Measurements from ENCODE around the gene PRR5. TPM values are rescaled to one million over a fixed set of nuclear protein-coding genes. Genes with fewer than 3 reads are reported as not detected.

Gene PRR5
- total RNA-seq, 2 donors from 2014 or later: 12.5 to 20.4 TPM

DNA sequence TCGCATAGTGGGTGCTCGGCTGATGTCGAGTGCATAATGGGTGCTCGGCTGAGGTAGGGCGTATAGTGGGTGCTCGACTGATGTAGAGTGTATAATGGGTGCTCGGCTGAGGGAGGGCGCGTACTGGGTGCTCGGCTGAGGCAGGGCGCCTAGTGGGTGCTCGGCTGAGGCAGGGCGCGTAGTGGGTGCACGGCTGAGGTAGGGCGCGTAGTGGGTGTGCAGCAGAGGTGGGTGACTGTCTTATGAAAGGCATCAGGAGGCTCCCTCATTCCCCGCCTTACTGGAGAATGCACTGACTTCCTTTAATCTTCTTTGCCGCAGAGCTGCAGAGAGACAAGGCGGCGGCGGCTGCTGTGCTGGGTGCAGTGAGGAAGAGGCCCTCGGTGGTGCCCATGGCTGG, 84.1 kb downstream of the PRR5 start:
- no peak for ATAC-seq
- 90% methylated on average over 23 of the region's 23 CpGs for WGBS, 2 donors

DNA sequence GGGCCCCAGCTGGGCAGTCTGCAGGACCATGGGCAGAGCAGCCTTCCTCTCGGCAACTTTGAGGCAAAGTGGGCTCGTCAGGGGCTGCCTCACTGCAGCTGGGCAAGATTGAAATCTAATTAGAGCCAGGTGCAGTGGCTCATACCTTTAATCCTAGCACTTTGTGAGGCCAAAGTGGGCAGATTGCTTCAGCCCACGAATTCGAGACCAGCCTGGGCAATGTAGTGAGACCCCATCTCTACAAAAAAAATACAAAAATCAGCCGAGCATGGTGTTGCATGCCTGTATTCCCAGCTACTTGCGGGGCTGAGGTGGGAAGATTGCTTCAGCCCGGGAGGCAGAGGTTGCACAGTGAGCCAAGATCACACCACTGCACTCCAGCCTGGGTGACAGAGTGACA, 84.6 kb downstream of the PRR5 start:
- intact Hi-C loops (cut with DNase I): no loop called here
- WGBS, 2 donors: 79 to 93% methylated on average over 4 to 7 of the region's 7 CpGs
- no peaks in the 10 kb centered on the region for H3K4me1 ChIP-seq
- H3K36me3 ChIP-seq (replicated peaks in 1 of 2; ENCODE audit: insufficient read depth in 1 of 2, low read depth in 2 of 2): no peaks in the 10 kb centered on the region
- no peaks in the 10 kb centered on the region for H3K9me3 ChIP-seq
- H3K4me3 ChIP-seq: no peak overlapping the region
- no peak for DNase-seq
- no peak for TF ChIP-seq POLR2A (IDR thresholded peaks at IDR 0.05)
- TF ChIP-seq, protein P1, sequence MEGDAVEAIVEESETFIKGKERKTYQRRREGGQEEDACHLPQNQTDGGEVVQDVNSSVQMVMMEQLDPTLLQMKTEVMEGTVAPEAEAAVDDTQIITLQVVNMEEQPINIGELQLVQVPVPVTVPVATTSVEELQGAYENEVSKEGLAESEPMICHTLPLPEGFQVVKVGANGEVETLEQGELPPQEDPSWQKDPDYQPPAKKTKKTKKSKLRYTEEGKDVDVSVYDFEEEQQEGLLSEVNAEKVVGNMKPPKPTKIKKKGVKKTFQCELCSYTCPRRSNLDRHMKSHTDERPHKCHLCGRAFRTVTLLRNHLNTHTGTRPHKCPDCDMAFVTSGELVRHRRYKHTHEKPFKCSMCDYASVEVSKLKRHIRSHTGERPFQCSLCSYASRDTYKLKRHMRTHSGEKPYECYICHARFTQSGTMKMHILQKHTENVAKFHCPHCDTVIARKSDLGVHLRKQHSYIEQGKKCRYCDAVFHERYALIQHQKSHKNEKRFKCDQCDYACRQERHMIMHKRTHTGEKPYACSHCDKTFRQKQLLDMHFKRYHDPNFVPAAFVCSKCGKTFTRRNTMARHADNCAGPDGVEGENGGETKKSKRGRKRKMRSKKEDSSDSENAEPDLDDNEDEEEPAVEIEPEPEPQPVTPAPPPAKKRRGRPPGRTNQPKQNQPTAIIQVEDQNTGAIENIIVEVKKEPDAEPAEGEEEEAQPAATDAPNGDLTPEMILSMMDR (IDR thresholded peaks at IDR 0.05): no peak
- H3K27ac ChIP-seq: no peak overlapping the region
- H3K27me3 ChIP-seq: no peaks in the 10 kb centered on the region
- ATAC-seq: no peak

More for the DNA sequence above, 84.1 kb downstream of the PRR5 start:
- H3K36me3 ChIP-seq (replicated peaks in 1 of 2; ENCODE audit: insufficient read depth in 1 of 2, low read depth in 2 of 2): no peaks in the 10 kb centered on the region
- no peaks in the 10 kb centered on the region for H3K27me3 ChIP-seq
- no peak for DNase-seq
- TF ChIP-seq, protein P1 (IDR thresholded peaks at IDR 0.05): no peak
- no peak for TF ChIP-seq POLR2A (IDR thresholded peaks at IDR 0.05)
- no peaks in the 10 kb centered on the region for H3K9me3 ChIP-seq
- intact Hi-C loops (cut with DNase I): no loop called here
- H3K27ac ChIP-seq: no peak overlapping the region
- H3K4me1 ChIP-seq: no peaks in the 10 kb centered on the region
- H3K4me3 ChIP-seq: no peak overlapping the region

Other genes starting within 250 kb of the PRR5 start
- 10 to 100 TPM; 10.6 to 12.5 TPM for gene RTL6, start 204.0 kb upstream of the PRR5 start, total RNA-seq
- 10 to 100 TPM; 12.2 to 15.2 TPM for gene ARHGAP8, start 50.4 kb downstream of the PRR5 start, total RNA-seq

Measured in body of pancreas (tissue), 4 donors.